Lower lobe of right lung (tissue), 2 donors: ENCODE measurements around the gene ZFYVE19. TPM values are rescaled to one million over a fixed set of nuclear protein-coding genes. Genes with fewer than 3 reads are reported as not detected.

Experiments
- ATAC-seq, 2 donors: fragments of 200-7000 bp; cut with Tn5 transposase; one replicate each; pipeline ENCODE4 v1.9.1; 2020 to 2022; ENCODE audit warnings: mild to moderate bottlenecking in 2 of 2, moderate library complexity in 2 of 2
- DNase-seq: peaks from one replicate; pipeline ENCODE4 v3.0.0-alpha.2; 2020
- H3K27ac ChIP-seq: fragments of 200-600 bp; one replicate; pipeline ENCODE4 v1.8.0; 2022
- H3K27me3 ChIP-seq: fragments of 200-600 bp; one replicate; pipeline ENCODE4 v1.8.0; 2022; ENCODE audit warnings: low read depth
- H3K36me3 ChIP-seq: fragments of 200-600 bp; one replicate; pipeline ENCODE4 v1.8.0; 2022; ENCODE audit warnings: mild to moderate bottlenecking
- H3K4me1 ChIP-seq: fragments of 200-600 bp; one replicate; pipeline ENCODE4 v1.8.0; 2022
- H3K4me3 ChIP-seq: fragments of 200-600 bp; one replicate; pipeline ENCODE4 v1.8.0; 2022; ENCODE audit warnings: mild to moderate bottlenecking
- H3K9me3 ChIP-seq: fragments of 200-600 bp; one replicate; pipeline ENCODE4 v1.8.0; 2022
- intact Hi-C: fragments of 100-400 bp; cut with DNase I; formaldehyde crosslinking; loops from one replicate; pipeline ENCODE4 v1.11.0; 2022
- total RNA-seq: library from RNA; stranded (reverse); fragmentation: NEBNext Ultra II Directional; extraction: Animal tissue kit (Norgen Biotek cat#: 25700); gene quantifications from one replicate; pipeline ENCODE4 v1.2.1, GENCODE V29; 2021
- TF ChIP-seq, protein P1 (sequence below): fragments of 200-600 bp; IDR thresholded peaks from one replicate; pipeline ENCODE4 v1.8.0; 2022; ENCODE audit warnings: antibody characterized with exemption, mild to moderate bottlenecking
- donor health status: DM: no; HTN: yes; CAD: no; lungs with severe emphysema.

ZFYVE19 gene
- total RNA-seq, 1 donor from 2014 or later, result 29.6 TPM

DNA sequence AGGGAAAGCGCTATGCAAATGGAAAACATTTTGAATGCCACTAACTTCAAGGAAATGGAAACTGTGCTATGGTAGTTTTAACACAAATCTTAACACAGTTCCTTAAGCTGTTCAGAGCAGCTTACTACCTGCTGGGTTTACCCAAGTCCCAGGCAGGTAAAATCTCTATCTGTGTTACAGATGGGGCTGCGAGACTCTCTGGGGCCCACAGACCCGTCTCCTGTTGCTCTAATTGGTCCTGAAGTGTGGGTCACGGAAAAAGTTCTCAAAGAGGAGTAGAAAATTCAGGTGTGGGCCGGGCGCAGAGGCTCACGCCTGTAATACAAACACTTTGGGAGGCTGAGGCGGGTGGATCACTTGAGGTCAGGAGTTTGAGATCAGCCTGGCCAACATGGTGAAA, 16.9 kb upstream of the ZFYVE19 start:
- Histone ChIP-seq H3K9me3 (no peaks in the 10 kb centered on the region), H3K36me3 (peaks cover 15% of the 10 kb centered on the region), H3K4me3 (no peak overlapping the region), H3K4me1 (peaks cover 39% of the 10 kb centered on the region), H3K27me3 (no peaks in the 10 kb centered on the region), H3K27ac (peak overlapping the region; percentile 20)
- intact Hi-C loops, result no loop called here
- ATAC-seq, result peak in 1 of 2 donors; percentile 5
- TF ChIP-seq, protein P1, sequence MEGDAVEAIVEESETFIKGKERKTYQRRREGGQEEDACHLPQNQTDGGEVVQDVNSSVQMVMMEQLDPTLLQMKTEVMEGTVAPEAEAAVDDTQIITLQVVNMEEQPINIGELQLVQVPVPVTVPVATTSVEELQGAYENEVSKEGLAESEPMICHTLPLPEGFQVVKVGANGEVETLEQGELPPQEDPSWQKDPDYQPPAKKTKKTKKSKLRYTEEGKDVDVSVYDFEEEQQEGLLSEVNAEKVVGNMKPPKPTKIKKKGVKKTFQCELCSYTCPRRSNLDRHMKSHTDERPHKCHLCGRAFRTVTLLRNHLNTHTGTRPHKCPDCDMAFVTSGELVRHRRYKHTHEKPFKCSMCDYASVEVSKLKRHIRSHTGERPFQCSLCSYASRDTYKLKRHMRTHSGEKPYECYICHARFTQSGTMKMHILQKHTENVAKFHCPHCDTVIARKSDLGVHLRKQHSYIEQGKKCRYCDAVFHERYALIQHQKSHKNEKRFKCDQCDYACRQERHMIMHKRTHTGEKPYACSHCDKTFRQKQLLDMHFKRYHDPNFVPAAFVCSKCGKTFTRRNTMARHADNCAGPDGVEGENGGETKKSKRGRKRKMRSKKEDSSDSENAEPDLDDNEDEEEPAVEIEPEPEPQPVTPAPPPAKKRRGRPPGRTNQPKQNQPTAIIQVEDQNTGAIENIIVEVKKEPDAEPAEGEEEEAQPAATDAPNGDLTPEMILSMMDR, result no peak
- DNase-seq, result peak; percentile 47

DNA sequence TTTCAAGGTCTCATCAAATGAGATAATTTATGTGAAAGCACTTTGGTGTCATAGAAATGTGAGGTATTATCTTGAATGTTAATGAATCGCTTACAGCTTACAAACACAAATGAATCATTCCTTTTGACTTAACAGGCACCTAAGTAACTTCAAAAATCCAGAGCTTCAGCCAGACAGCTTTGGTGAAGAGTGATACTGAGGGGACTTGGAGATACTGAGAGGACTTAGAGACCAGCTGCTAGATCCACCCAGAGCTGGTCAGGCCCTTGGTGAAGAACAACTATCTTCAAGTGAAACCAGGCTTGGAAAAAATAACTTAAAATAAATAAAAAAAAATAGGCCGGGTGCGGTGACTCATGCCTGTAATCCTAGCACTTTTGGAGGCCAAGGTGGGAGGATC, 16.2 kb upstream of the ZFYVE19 start:
- TF ChIP-seq, protein P1, result no peak
- peaks cover 45% of the 10 kb centered on the region for H3K4me1 ChIP-seq
- intact Hi-C loops, result no loop called here
- H3K9me3 ChIP-seq, result no peaks in the 10 kb centered on the region
- H3K27ac ChIP-seq, result no peak overlapping the region
- no peak overlapping the region for H3K4me3 ChIP-seq
- no peak for ATAC-seq
- no peaks in the 10 kb centered on the region for H3K27me3 ChIP-seq
- no peak for DNase-seq
- peaks cover 15% of the 10 kb centered on the region for H3K36me3 ChIP-seq

GRCh38 chr15:40792394-40792793, 14.5 kb upstream of the ZFYVE19 start:
- intact Hi-C loops, result no loop called here
- peaks cover 43% of the 10 kb centered on the region for H3K4me1 ChIP-seq

DNA sequence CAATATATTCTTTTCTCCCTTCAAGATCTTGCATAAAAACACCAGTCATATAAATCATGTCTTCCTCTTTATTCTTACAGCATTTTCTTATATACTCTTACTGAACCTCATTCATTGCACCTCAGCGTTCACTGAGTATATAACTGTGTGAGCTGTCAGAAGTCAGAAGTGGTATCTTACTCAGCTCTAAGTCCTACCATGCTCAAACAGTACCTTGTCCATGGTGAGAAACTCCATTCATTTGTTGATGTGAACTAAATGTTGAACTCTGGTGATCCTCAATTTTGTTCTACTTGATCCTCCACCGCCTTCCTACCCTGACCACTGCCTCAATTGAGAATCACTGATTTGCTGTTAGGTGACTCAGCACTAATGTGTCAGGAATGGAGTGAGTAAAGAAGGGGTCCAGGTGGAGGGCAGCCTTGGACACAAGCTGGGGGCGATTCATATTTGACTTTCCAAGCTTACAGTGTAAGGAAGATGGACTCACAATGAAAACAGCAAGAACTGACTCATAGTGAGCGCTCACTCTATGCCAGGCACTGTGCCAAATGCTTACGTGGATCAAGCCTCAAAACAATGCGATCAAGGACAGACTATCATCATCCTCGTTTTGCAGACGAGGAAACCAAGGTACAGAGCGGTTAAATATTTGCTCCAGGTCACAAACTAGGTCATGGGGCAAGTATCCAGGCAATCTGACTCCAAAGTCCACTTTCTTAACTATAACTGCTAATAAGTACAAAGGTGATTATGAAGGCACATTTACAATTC, 13.5 kb upstream of the ZFYVE19 start:
- Histone ChIP-seq H3K27me3 (no peaks in the 10 kb centered on the region), H3K4me1 (peaks cover 38% of the 10 kb centered on the region), H3K27ac (no peak overlapping the region), H3K9me3 (no peaks in the 10 kb centered on the region), H3K36me3 (peaks cover 21% of the 10 kb centered on the region), H3K4me3 (no peak overlapping the region)
- TF ChIP-seq, protein P1, result no peak
- intact Hi-C loops, result no loop called here
- ATAC-seq (no peak), DNase-seq (no peak)

More at GRCh38 chr15:40792394-40792793, 14.5 kb upstream of the ZFYVE19 start:
- H3K36me3 ChIP-seq, result peaks cover 15% of the 10 kb centered on the region
- no peaks in the 10 kb centered on the region for H3K27me3 ChIP-seq
- no peak for ATAC-seq
- no peaks in the 10 kb centered on the region for H3K9me3 ChIP-seq
- no peak for DNase-seq
- H3K4me3 ChIP-seq, result no peak overlapping the region
- TF ChIP-seq, protein P1, result no peak
- no peak overlapping the region for H3K27ac ChIP-seq

GRCh38 chr15:40796041-40796440, 10.8 kb upstream of the ZFYVE19 start:
- Histone ChIP-seq H3K27me3 (no peaks in the 10 kb centered on the region), H3K27ac (no peak overlapping the region), H3K9me3 (no peaks in the 10 kb centered on the region), H3K4me3 (no peak overlapping the region), H3K36me3 (peaks cover 23% of the 10 kb centered on the region), H3K4me1 (peaks cover 27% of the 10 kb centered on the region)
- TF ChIP-seq, protein P1, result no peak
- DNase-seq (no peak), ATAC-seq (no peak)
- intact Hi-C loops, result no loop called here
